ENCODE measurements around the gene KIF5C.

The KIF5C gene

GRCh38 chr2:149021271-149021719, 146.3 kb downstream of the KIF5C start:
- DNase-seq, result no peak

GRCh38 chr2:149021761-149022160, 146.7 kb downstream of the KIF5C start:
- no peak for DNase-seq

GRCh38 chr2:149023091-149023490, 148.1 kb downstream of the KIF5C start:
- DNase-seq, result no peak

GRCh38 chr2:149027590-149028250, 152.7 kb downstream of the KIF5C start:
- no peak for DNase-seq

GRCh38 chr2:149028377-149028776, 153.3 kb downstream of the KIF5C start:
- DNase-seq, result no peak

- no peak for DNase-seq
Observed at GRCh38 chr2:149028891-149029290, 153.9 kb downstream of the KIF5C start.

GRCh38 chr2:149029307-149029965, 154.4 kb downstream of the KIF5C start:
- no peak for DNase-seq

- no peak for DNase-seq
Observed at GRCh38 chr2:149031396-149031795, 156.4 kb downstream of the KIF5C start.

GRCh38 chr2:149033716-149034115, 158.7 kb downstream of the KIF5C start:
- DNase-seq, result no peak

GRCh38 chr2:149034406-149034805, 159.4 kb downstream of the KIF5C start:
- DNase-seq, result no peak

- no peak for DNase-seq
Observed at GRCh38 chr2:149036507-149037293, 161.7 kb downstream of the KIF5C start.

- DNase-seq, result no peak
Observed at GRCh38 chr2:149037851-149038250, 162.8 kb downstream of the KIF5C start.

- DNase-seq, result no peak
Observed at GRCh38 chr2:149038442-149039212, 163.6 kb downstream of the KIF5C start, which contains the start of gene LYPD6B. TSS of gene LYPD6B (plus strand) at chr2:149038699. CDS start at chr2:149130949, 92,250 bp downstream.

- no peak for DNase-seq
Observed at GRCh38 chr2:149039213-149039724, 164.2 kb downstream of the KIF5C start.

- no peak for DNase-seq
Observed at GRCh38 chr2:149040451-149040850, 165.4 kb downstream of the KIF5C start.

GRCh38 chr2:149041482-149041881, 166.5 kb downstream of the KIF5C start:
- no peak for DNase-seq

- no peak for DNase-seq
Observed at GRCh38 chr2:149042881-149043280, 167.9 kb downstream of the KIF5C start.

GRCh38 chr2:149044500-149044899, 169.5 kb downstream of the KIF5C start:
- no peak for DNase-seq

- no peak for DNase-seq
Observed at GRCh38 chr2:149047118-149047517, 172.1 kb downstream of the KIF5C start.

- no peak for DNase-seq
Observed at GRCh38 chr2:149049142-149049541, 174.1 kb downstream of the KIF5C start.

- no peak for DNase-seq
Observed at GRCh38 chr2:149050188-149050587, 175.2 kb downstream of the KIF5C start.

- no peak for DNase-seq
Observed at GRCh38 chr2:149055751-149056150, 180.7 kb downstream of the KIF5C start.

Measured in GF-D8 (cell line).